GM19035 (cell line): ENCODE measurements around the gene GPR143.

Experiments used
- ATAC-seq: cut with Tn5 transposase; IDR thresholded peaks from one replicate; pipeline ENCODE4 v1.9.1; 2021; ENCODE audit not compliant: unreplicated experiment

GPR143 gene

DNA sequence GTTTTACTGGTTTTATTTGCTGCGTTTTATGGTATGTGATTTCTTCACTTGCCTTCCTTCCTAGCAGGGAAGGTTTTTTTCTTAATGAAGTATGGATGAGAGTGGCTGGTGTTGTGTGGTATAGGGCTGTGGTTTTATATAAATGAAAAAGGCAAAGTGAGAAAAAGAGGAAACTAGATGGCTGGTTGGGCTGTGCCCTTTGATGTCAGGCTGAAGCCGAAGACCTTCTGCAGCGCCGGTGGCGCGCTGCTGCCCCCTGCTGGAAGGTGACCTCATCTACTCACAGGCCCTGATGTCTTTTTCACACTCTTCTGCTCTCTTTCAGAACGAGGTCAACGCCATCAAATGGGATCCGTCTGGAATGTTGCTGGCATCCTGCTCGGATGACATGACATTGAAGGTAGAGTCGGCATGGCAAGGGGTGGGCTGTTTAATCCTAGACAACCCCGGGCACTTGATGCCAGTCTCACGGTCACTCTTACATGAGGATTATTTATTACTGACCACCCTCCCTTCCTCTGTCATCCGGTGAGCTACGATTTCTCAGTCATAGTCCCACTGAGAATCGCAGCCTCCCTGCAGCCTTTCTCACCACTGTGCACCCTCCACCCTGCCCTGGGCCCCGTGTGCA lies 56.6 kb downstream of the GPR143 start:
- peak; percentile 93 for ATAC-seq

DNA sequence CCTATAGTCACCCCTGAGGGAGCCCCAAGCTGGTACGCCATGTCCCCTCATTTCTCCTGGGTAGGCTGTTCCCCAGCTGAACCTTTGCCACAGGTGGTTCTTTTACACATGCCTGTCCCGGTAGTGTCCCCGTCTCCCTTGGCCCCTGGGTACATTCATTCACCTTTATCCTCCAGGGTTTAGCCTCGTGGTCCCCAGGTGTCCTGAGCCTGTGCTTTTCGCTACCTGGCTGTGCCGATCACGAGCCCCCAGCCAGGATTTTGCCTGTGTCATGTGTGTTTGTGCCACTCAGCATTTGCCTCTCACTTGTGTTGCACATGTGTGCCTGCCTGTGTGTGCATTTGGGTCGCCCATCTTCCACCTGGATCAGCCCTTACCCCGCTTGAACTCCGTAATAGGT lies 57.6 kb downstream of the GPR143 start:
- no peak for ATAC-seq

DNA sequence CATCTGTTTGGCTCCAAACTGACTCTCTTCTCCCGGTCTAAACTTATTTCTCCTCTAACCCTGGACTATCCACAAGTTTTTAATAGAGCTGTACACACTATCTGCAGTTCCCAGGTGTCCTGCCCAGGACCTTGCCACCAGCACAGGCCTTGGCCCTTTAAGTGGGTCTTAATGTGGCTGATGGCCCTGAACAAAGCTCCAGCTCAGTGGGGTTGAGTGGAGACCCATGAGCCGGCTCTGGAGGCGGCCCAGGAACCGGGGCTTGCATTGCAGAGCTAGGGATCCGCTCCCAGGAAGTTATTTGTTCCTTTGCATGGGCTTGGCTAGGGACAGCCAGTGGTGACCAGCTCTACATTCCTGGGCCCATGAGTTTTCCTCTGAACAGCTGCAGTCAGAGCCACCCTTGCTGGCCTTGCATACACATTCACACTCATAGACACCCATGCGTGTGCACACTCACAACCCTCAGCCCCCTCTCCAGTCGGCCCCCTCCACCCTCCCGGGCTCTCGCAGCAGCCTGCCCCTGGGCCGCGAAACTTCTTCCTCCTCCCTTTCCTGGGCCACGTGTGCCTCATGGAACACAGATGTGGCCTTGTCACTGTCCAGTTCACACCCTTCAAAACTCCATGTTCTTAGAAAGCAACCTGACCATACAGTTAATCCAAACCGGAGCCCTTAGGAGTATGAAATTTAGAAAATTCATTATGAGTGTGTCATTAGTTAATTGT lies 58.2 kb downstream of the GPR143 start:
- ATAC-seq, result no peak

GRCh38 chrX:9706421-9706820 lies 59.2 kb downstream of the GPR143 start:
- ATAC-seq, result no peak

GRCh38 chrX:9704876-9705465 lies 60.7 kb downstream of the GPR143 start:
- ATAC-seq, result no peak

- ATAC-seq, result no peak
Measured at GRCh38 chrX:9703406-9703805, 62.2 kb downstream of the GPR143 start.

DNA sequence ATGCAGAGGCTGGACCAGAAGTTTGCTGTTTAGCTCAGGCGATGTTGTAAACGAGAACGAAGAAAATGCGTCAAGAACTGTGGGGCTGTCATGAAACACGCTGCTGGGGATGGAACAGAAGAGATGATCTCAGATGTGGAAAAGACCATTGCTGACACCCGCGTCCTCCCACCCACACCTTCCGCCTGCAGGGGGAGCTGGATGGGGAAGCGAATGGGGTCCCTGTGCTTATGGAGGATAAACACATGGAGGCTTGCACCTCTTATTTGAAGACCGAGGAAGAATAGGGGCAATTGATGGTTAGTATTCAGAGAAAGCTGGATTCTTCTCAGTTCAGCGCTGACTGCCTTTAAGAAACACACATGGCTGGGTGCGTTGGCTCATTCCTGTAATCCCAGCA lies 63.9 kb downstream of the GPR143 start:
- ATAC-seq, result no peak

GRCh38 chrX:9700555-9700954 lies 65.1 kb downstream of the GPR143 start:
- no peak for ATAC-seq

GRCh38 chrX:9698576-9698975 lies 67.1 kb downstream of the GPR143 start:
- ATAC-seq, result no peak

- ATAC-seq, result no peak
Measured at GRCh38 chrX:9693307-9694001, 72.2 kb downstream of the GPR143 start.

- ATAC-seq, result no peak
Measured at GRCh38 chrX:9690046-9690445, 75.6 kb downstream of the GPR143 start.

DNA sequence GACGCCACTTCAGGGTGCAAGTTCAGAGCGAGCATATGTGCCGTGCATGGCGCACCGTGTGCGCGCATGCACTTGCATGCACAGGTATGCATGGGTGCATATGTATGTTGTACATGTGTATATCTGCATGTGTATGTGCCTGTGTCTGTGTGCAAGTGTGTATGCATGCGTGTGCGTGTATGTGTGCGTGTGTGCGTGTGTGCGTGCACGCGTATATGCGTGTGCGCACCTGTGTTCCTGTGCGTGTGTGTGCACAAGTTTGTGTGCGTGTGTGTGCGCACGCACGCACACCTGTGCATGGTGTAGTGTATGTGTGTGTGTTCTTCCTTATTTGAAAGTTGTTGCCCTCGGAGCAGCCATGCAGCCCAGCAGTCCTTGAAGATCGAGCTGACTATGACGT lies 76.8 kb downstream of the GPR143 start:
- ATAC-seq, result no peak

- ATAC-seq, result no peak
Measured at GRCh38 chrX:9687899-9688298, 77.7 kb downstream of the GPR143 start.

DNA sequence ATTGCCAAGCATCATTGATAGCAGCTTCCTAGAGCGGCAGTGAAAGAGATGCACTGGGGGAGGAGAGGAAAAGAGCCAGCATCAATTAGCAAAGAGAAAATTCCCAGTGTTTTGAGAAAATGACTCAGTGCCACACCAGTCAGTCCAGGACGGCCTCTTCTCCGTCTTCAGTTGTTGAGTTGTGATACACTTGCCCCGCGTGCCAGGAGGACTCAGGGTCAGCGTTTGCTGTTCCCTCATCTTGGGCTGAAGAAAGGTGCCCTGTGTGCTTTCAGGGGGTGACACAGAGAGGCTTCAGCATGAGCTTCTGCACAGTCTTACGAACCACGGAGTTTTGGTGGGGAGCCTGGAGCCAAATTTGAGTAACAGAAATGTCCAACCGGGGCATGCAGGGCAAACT lies 82.3 kb downstream of the GPR143 start:
- ATAC-seq, result no peak

- ATAC-seq, result no peak
Measured at GRCh38 chrX:9682861-9683260, 82.8 kb downstream of the GPR143 start.

GRCh38 chrX:9682456-9682855 lies 83.2 kb downstream of the GPR143 start:
- no peak for ATAC-seq

DNA sequence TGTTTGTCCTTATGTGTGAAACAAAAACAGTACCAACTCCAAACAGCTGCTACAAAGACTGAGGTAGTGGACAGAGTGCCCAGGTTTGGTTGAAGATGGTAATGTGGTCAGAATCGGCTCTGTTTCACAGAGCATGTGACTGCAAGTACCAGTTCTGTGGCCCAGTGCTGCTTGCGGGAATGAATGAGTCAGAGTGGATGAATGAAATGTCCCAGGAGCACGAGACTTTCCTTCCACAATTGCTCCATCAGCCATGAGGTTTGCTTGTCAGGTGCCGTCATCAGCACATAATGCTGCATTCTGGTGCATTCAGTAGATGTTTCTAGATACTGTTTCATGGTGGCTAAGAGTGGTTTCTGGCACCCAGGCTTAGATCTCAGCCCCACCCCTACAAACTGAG lies 84.2 kb downstream of the GPR143 start:
- ATAC-seq, result no peak

GRCh38 chrX:9681011-9681410 lies 84.6 kb downstream of the GPR143 start:
- ATAC-seq, result no peak

GRCh38 chrX:9678215-9678965 lies 87.3 kb downstream of the GPR143 start:
- no peak for ATAC-seq

DNA sequence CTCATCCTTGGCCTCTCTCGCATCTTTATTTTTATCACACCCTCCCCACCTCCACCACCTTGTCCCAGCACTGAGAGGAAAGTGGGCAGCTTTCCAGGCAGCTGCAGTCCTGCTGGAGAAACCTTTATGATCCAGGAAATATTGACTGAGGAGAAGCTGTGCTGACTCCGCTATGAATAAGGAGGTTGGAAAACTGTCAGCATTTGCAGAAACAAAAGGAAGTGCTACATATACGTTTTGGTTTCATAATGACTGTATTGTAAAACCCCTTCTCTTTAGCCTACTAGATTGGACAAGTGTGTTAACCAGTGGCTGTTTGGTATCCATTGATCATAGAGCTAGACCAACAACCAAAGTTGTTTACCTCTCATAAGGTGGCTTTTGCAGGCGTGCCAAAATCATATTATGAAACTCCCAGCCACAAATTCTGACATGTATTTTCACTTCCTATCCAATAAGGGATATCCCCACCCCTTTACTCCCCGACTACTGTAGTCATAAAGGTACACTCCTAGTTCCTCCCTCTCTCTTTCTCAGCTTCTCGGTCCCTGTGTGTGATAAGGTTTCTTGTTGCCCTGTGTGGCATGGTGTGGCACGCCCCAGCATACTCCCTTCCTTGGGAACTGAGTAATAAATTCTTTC lies 88.4 kb downstream of the GPR143 start:
- ATAC-seq, result peak; percentile 99

GRCh38 chrX:9676738-9677097 lies 88.9 kb downstream of the GPR143 start:
- ATAC-seq, result no peak
